KOPT-K1 (cell line): ENCODE measurements around the gene HOXA6.

Source experiments
- H3K27ac ChIP-seq: fragments of 200-600 bp; sonication (generic); 2 replicates; pipeline ENCODE4 v1.5.1; 2016; ENCODE audit warnings: antibody characterized with exemption, mild to moderate bottlenecking, low read depth, low read length; ENCODE audit not compliant: poor library complexity, severe bottlenecking
- H3K36me3 ChIP-seq: fragments of 200-600 bp; sonication (generic); 2 replicates; pipeline ENCODE4 v1.5.1; 2017; ENCODE audit warnings: antibody characterized with exemption, mild to moderate bottlenecking, low read length, moderate library complexity; ENCODE audit not compliant: insufficient read depth
- H3K9me3 ChIP-seq: fragments of 200-600 bp; sonication (generic); 2 replicates; pipeline ENCODE4 v1.5.1; 2017; ENCODE audit warnings: antibody characterized with exemption, low read length, mild to moderate bottlenecking; ENCODE audit not compliant: insufficient read depth, poor library complexity, severe bottlenecking

Gene HOXA6

GRCh38 chr7:27154901-27155815 lies 7.6 kb upstream of the HOXA6 start:
- H3K27ac ChIP-seq = no peak overlapping the region
- peaks cover 37% of the 10 kb centered on the region for H3K9me3 ChIP-seq
- no peaks in the 10 kb centered on the region for H3K36me3 ChIP-seq

DNA sequence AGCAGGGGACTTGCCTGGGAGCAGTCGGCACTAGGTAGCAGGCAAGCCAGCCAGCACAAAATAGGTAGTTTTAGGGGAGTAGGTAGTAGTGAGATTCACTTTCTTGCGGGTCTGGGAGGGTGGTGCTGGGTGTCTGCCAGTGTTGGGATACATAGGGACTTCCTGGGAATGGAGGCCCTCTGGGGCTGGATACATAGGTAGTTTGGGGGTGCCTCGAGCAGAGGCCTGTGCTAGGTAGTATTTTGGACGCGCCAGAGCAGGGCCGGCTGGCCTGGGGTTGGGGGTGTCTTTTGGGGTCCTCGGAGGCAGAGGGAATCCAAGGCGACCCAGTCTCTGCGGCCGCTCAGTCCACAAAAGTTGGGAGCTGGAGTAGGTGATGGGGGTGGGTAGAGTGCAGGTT lies 6.8 kb upstream of the HOXA6 start:
- no peak overlapping the region for H3K27ac ChIP-seq
- no peaks in the 10 kb centered on the region for H3K36me3 ChIP-seq
- peaks cover 37% of the 10 kb centered on the region for H3K9me3 ChIP-seq

- H3K36me3 ChIP-seq = no peaks in the 10 kb centered on the region
- peaks cover 35% of the 10 kb centered on the region for H3K9me3 ChIP-seq
- H3K27ac ChIP-seq = no peak overlapping the region
These were observed 6.0 kb upstream of the HOXA6 start for GRCh38 chr7:27153526-27153925.

GRCh38 chr7:27152816-27153442 lies 5.4 kb upstream of the HOXA6 start:
- Histone ChIP-seq H3K27ac (no peak overlapping the region), H3K36me3 (no peaks in the 10 kb centered on the region), H3K9me3 (peaks cover 29% of the 10 kb centered on the region)

- H3K27ac ChIP-seq = no peak within 1 kb of the TSS
- peaks cover 22% of the 10 kb centered on the region for H3K9me3 ChIP-seq
These were observed 4.6 kb upstream of the HOXA6 start, which contains the start of gene HOXA3 for GRCh38 chr7:27151931-27152815. TSS of gene HOXA3 (minus strand) at chr7:27152583. CDS start at chr7:27110640, 41,943 bp downstream.

GRCh38 chr7:27151341-27151930 lies 3.9 kb upstream of the HOXA6 start:
- peaks cover 16% of the 10 kb centered on the region for H3K9me3 ChIP-seq
- no peak overlapping the region for H3K27ac ChIP-seq
- H3K36me3 ChIP-seq = no peaks in the 10 kb centered on the region

More at GRCh38 chr7:27151931-27152815, 4.6 kb upstream of the HOXA6 start, which contains the start of gene HOXA3:
- no peaks in the 10 kb centered on the region for H3K36me3 ChIP-seq

DNA sequence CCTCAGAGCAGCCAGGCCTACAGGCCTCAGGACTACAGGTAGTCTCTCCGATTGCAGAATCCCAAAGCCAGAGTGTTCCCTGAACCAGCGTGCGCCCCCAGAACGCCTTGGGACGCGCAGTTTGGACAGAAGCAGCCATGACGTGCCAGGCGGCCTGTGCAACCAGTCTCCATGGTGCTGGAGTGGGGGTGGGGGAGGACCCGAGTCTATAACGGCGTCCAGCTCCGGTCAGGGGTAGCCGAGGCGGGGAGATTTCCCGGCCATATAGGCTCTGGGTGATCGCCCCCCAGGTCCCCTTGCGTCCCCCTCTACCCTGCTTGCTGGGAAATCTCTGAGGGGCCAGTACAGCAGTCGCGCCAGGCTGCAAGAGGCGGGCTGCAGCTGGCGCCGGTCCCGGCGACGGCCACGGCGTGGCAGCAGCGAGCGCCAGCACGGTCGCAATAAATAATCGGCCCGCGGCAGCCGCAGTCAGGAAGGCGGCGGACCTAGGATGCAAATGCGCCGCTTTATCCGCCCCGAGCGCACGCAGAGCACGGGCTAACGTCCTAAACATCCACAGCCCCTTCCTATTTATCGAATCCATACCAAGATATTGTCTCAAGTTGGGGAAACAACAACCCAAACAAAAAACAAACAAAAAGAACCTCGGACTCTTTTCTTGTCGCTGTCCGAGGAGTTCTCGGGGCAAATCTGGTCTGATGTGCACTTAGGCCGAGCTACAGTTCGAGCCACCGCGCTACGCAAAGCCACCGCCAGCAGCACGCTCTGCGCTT lies 3.2 kb upstream of the HOXA6 start:
- no peak overlapping the region for H3K27ac ChIP-seq
- no peaks in the 10 kb centered on the region for H3K36me3 ChIP-seq

GRCh38 chr7:27149842-27150567 lies 2.4 kb upstream of the HOXA6 start:
- H3K27ac ChIP-seq = no peak overlapping the region
- H3K9me3 ChIP-seq = peaks cover 5% of the 10 kb centered on the region

More for the DNA sequence above, 3.2 kb upstream of the HOXA6 start:
- peaks cover 9% of the 10 kb centered on the region for H3K9me3 ChIP-seq

DNA sequence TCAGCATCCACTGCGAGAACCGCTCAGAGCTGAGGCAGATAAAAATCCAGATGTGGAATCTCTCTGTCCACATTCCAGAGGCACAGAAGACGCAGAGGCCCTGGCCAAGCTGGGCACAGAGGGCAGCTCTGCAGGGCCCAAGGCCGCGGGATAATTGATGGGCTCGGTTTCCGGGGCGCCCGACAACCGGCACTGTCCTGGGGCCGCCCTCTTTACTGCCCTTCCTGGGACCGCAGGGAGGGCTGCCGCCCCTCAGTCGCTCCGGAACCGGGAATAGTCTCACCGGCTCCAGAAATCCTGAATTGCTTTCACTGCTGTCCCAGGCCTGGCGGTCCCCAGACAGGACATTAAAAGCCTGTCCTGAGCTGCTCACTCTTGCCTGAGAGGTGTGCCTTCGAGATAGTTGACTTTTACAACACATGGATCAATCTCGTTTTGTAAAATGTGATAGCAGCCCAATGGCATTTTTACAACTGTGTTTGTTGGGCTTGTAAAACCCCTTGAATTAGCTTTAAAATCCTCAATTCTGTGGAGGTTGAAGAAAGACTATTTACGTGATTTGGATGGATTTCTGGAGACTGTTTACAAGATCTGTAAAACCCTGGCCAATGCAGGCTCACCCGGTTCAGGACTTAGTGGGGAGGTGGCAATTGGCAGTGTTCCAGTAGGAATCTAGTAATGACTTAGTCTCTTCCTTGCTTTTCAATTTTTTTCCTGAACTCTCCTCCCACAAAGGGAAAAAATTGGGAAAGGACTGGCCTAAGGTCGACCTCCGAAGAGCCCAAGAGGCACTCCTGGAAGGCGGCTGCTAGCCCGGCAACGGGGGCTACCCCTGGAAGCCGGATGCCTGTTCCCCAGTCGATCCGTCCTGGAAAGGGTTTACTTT lies 1.4 kb upstream of the HOXA6 start:
- H3K27ac ChIP-seq = no peak overlapping the region
- H3K9me3 ChIP-seq = peaks cover 12% of the 10 kb centered on the region

More at GRCh38 chr7:27149842-27150567, 2.4 kb upstream of the HOXA6 start:
- no peaks in the 10 kb centered on the region for H3K36me3 ChIP-seq

GRCh38 chr7:27148031-27148755 lies 619 bp upstream of the HOXA6 start:
- Histone ChIP-seq H3K9me3 (peaks cover 20% of the 10 kb centered on the region), H3K27ac (no peak overlapping the region), H3K36me3 (no peaks in the 10 kb centered on the region)

More for the DNA sequence above, 1.4 kb upstream of the HOXA6 start:
- H3K36me3 ChIP-seq = no peaks in the 10 kb centered on the region

DNA sequence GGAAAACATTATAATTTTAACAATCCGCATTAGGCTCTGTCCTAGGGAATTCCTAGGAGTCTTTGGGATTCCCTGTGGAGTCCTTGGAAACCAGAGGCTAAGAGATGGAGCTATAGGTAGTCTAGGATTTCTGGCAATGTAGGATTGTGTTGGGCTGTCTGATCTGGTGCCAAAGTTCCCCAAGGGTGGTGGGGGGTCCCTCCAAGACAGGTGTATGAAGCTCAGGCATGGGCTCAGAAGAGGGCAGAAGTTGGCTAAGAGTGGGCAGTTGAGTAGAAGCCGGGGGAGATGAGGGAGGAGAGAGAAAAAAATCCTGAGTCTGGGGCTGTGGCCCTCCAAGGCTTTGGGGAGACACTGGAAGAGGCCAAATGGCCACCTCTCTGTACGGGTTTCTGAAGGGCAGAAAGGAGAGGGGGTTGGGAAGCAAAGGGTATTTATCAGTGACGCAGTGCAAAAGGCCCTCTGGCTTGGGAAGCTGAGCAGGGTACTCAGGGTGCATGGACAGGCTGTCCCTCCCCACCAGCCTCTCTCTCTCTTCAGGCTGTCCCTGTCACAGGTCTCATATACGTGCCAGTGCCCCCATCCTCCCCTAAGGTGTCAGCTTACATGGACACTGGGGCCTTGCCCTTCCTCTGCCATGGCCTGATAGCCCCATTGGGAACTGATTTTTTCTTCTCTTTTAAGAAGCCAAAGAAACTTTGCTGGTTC lies 929 bp downstream of the HOXA6 start:
- Histone ChIP-seq H3K27ac (no peak overlapping the region), H3K9me3 (peaks cover 20% of the 10 kb centered on the region), H3K36me3 (no peaks in the 10 kb centered on the region)
